ENCODE results near the gene KLK12.

The KLK12 gene

DNA sequence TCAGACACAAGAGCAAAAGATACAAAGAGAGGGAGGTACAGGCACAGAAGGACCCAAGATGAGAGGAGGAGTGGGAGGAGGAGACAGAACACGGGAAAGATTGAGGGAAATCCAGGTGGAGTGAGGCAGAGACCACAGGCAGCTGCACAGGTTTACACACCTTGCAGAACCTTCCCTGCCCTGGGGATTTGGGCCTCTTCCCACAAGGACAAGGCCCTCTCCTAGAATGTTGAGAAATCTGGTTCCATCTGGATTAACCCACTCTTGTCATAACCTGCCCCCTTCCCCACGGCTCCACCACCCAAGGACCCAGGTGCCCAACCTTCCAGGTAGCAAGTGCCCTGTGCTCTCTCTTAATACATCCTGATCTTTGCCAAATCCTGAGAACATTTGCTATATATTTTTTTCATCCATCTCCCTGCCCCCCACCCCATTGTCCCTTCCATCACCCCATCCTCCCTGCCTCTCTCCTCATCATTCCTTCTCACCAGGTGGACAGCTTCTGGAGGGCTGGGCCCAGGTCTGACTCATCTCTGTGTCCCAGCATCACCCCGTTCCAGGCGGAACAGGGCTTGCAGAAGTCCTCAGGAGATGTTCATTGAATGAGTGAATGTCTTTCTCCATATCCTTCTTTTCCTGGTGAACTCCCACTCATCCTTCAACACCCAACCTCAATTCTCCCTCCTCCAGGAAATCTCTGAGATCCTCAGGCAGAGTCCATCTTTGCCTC lies 24.6 kb downstream of the KLK12 start:
- Histone ChIP-seq H4K8ac (ENCODE audit: low read depth, low read length) (no peak overlapping the region), H3K23ac (ENCODE audit: low read length) (no peak overlapping the region), H3K4me1 (ENCODE audit: control insufficient read depth in 1 of 2, insufficient read depth in 2 of 2, low read length in 2 of 2) (peaks cover 0 to 6% of the 10 kb centered on the region in 2 experiments), H2AK5ac (ENCODE audit: low read length) (no peak overlapping the region), H3K9ac (ENCODE audit: low read length) (no peak overlapping the region), H3K36me3 (ENCODE audit: control insufficient read depth in 1 of 2, insufficient read depth in 2 of 2, low read length in 2 of 2) (no peaks in the 10 kb centered on the region), H4K91ac (ENCODE audit: low read depth, low read length) (no peak overlapping the region), H3K4me2 (ENCODE audit: low read length) (no peak overlapping the region), H3K4ac (ENCODE audit: low read depth, low read length) (no peak overlapping the region), H3K9me3 (ENCODE audit: insufficient read depth, low read depth, low read length) (peaks cover 3% of the 10 kb centered on the region), H4K12ac (ENCODE audit: low read depth, low read length) (no peak overlapping the region), H3K79me1 (ENCODE audit: low read length) (no peaks in the 10 kb centered on the region), H3K27ac (ENCODE audit: low read depth, low read length) (no peak overlapping the region), H2AFZ (ENCODE audit: insufficient read depth, low read length, poor library complexity) (no peak overlapping the region), H2BK5ac (ENCODE audit: low read depth, low read length, poor library complexity) (no peak overlapping the region), H3K14ac (ENCODE audit: low read length) (no peak overlapping the region), H3K27me3 (ENCODE audit: insufficient read depth, low read length) (no peaks in the 10 kb centered on the region), H3K18ac (ENCODE audit: low read length) (no peak overlapping the region), H3K4me3 (ENCODE audit: low read depth, low read length) (no peak overlapping the region), H2BK12ac (ENCODE audit: low read length) (no peak overlapping the region), H3K79me2 (ENCODE audit: control insufficient read depth, insufficient read depth, low read length, poor library complexity) (no peaks in the 10 kb centered on the region), H2BK120ac (ENCODE audit: insufficient read depth, low read length, poor library complexity) (no peak overlapping the region)
- WGBS (ENCODE audit: extremely low coverage, insufficient coverage, insufficient read length), result no CpG with 5 or more reads among the region's 4 CpGs
- no peak for DNase-seq

- H3K18ac ChIP-seq (ENCODE audit: low read length), result no peak overlapping the region
- no peaks in the 10 kb centered on the region for H3K27me3 ChIP-seq (ENCODE audit: insufficient read depth, low read length)
- no peak overlapping the region for H3K23ac ChIP-seq (ENCODE audit: low read length)
- no peaks in the 10 kb centered on the region for H3K36me3 ChIP-seq (ENCODE audit: control insufficient read depth in 1 of 2, insufficient read depth in 2 of 2, low read length in 2 of 2)
- H3K14ac ChIP-seq (ENCODE audit: low read length), result no peak overlapping the region
- no peaks in the 10 kb centered on the region for H3K79me2 ChIP-seq (ENCODE audit: control insufficient read depth, insufficient read depth, low read length, poor library complexity)
- H3K79me1 ChIP-seq (ENCODE audit: low read length), result no peaks in the 10 kb centered on the region
- H3K9me3 ChIP-seq (ENCODE audit: insufficient read depth, low read depth, low read length), result peaks cover 3% of the 10 kb centered on the region
- no peak overlapping the region for H3K4me2 ChIP-seq (ENCODE audit: low read length)
- H4K12ac ChIP-seq (ENCODE audit: low read depth, low read length), result no peak overlapping the region
- no peak overlapping the region for H3K9ac ChIP-seq (ENCODE audit: low read length)
- H2AK5ac ChIP-seq (ENCODE audit: low read length), result no peak overlapping the region
- no peak overlapping the region for H4K8ac ChIP-seq (ENCODE audit: low read depth, low read length)
- no peak overlapping the region for H3K4ac ChIP-seq (ENCODE audit: low read depth, low read length)
- H2BK5ac ChIP-seq (ENCODE audit: low read depth, low read length, poor library complexity), result no peak overlapping the region
- DNase-seq, result no peak
- H2AFZ ChIP-seq (ENCODE audit: insufficient read depth, low read length, poor library complexity), result no peak overlapping the region
- no peak overlapping the region for H4K91ac ChIP-seq (ENCODE audit: low read depth, low read length)
- H3K4me3 ChIP-seq (ENCODE audit: low read depth, low read length), result no peak overlapping the region
- no peak overlapping the region for H2BK120ac ChIP-seq (ENCODE audit: insufficient read depth, low read length, poor library complexity)
- no peak overlapping the region for H3K27ac ChIP-seq (ENCODE audit: low read depth, low read length)
- no peak overlapping the region for H2BK12ac ChIP-seq (ENCODE audit: low read length)
- peaks cover 0 to 6% of the 10 kb centered on the region in 2 experiments for H3K4me1 ChIP-seq (ENCODE audit: control insufficient read depth in 1 of 2, insufficient read depth in 2 of 2, low read length in 2 of 2)
- no CpG with 5 or more reads among the region's 19 CpGs for WGBS (ENCODE audit: extremely low coverage, insufficient coverage, insufficient read length)
These were observed 25.5 kb downstream of the KLK12 start for GRCh38 chr19:51009061-51009891.

DNA sequence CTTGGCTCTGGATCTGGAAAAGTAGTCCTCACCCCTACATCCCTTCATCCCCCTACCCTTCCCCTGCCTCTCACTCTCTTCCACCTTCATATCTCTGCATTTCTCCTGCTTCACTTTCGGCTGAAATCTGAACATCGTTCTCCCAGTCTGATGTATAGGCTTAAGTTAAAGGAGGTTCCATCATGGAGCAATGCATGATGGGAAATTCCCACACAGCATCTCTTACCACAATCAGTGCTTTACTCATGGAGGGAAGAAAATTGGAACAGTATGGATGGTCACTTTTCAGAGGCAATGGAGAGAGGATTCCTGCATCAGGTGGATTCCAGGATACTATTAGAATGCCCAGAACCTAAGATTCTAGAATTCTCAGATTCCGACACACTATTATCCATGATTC lies 27.3 kb downstream of the KLK12 start:
- H3K4me2 ChIP-seq (ENCODE audit: low read length), result no peak overlapping the region
- no peak overlapping the region for H3K23ac ChIP-seq (ENCODE audit: low read length)
- H3K4me1 ChIP-seq (ENCODE audit: control insufficient read depth in 1 of 2, insufficient read depth in 2 of 2, low read length in 2 of 2), result peaks cover under 1 to 6% of the 10 kb centered on the region in 2 experiments
- no peak overlapping the region for H3K14ac ChIP-seq (ENCODE audit: low read length)
- H3K9ac ChIP-seq (ENCODE audit: low read length), result no peak overlapping the region
- H4K8ac ChIP-seq (ENCODE audit: low read depth, low read length), result no peak overlapping the region
- peaks cover 3% of the 10 kb centered on the region for H3K9me3 ChIP-seq (ENCODE audit: insufficient read depth, low read depth, low read length)
- H4K91ac ChIP-seq (ENCODE audit: low read depth, low read length), result no peak overlapping the region
- no peak for DNase-seq
- no peak overlapping the region for H2BK12ac ChIP-seq (ENCODE audit: low read length)
- H3K36me3 ChIP-seq (ENCODE audit: control insufficient read depth in 1 of 2, insufficient read depth in 2 of 2, low read length in 2 of 2), result no peaks in the 10 kb centered on the region
- H3K18ac ChIP-seq (ENCODE audit: low read length), result no peak overlapping the region
- no peak overlapping the region for H2BK5ac ChIP-seq (ENCODE audit: low read depth, low read length, poor library complexity)
- H4K12ac ChIP-seq (ENCODE audit: low read depth, low read length), result no peak overlapping the region
- H3K4ac ChIP-seq (ENCODE audit: low read depth, low read length), result no peak overlapping the region
- H3K27me3 ChIP-seq (ENCODE audit: insufficient read depth, low read length), result no peaks in the 10 kb centered on the region
- no peak overlapping the region for H2AFZ ChIP-seq (ENCODE audit: insufficient read depth, low read length, poor library complexity)
- no peaks in the 10 kb centered on the region for H3K79me1 ChIP-seq (ENCODE audit: low read length)
- H3K27ac ChIP-seq (ENCODE audit: low read depth, low read length), result no peak overlapping the region
- H2AK5ac ChIP-seq (ENCODE audit: low read length), result no peak overlapping the region
- no CpG with 5 or more reads among the region's 3 CpGs for WGBS (ENCODE audit: extremely low coverage, insufficient coverage, insufficient read length)
- H2BK120ac ChIP-seq (ENCODE audit: insufficient read depth, low read length, poor library complexity), result no peak overlapping the region
- H3K79me2 ChIP-seq (ENCODE audit: control insufficient read depth, insufficient read depth, low read length, poor library complexity), result no peaks in the 10 kb centered on the region
- H3K4me3 ChIP-seq (ENCODE audit: low read depth, low read length), result no peak overlapping the region

- no peak overlapping the region for H3K27ac ChIP-seq (ENCODE audit: low read depth, low read length)
- no peak overlapping the region for H2BK5ac ChIP-seq (ENCODE audit: low read depth, low read length, poor library complexity)
- no peak overlapping the region for H2BK120ac ChIP-seq (ENCODE audit: insufficient read depth, low read length, poor library complexity)
- H4K12ac ChIP-seq (ENCODE audit: low read depth, low read length), result no peak overlapping the region
- peaks cover 7 to 12% of the 10 kb centered on the region in 2 experiments for H3K4me1 ChIP-seq (ENCODE audit: control insufficient read depth in 1 of 2, insufficient read depth in 2 of 2, low read length in 2 of 2)
- H3K27me3 ChIP-seq (ENCODE audit: insufficient read depth, low read length), result no peaks in the 10 kb centered on the region
- H2AK5ac ChIP-seq (ENCODE audit: low read length), result no peak overlapping the region
- no CpG with 5 or more reads among the region's 8 CpGs for WGBS (ENCODE audit: extremely low coverage, insufficient coverage, insufficient read length)
- H3K79me1 ChIP-seq (ENCODE audit: low read length), result no peaks in the 10 kb centered on the region
- no peak overlapping the region for H3K4ac ChIP-seq (ENCODE audit: low read depth, low read length)
- no peaks in the 10 kb centered on the region for H3K79me2 ChIP-seq (ENCODE audit: control insufficient read depth, insufficient read depth, low read length, poor library complexity)
- H3K4me3 ChIP-seq (ENCODE audit: low read depth, low read length), result no peak overlapping the region
- H3K9ac ChIP-seq (ENCODE audit: low read length), result no peak overlapping the region
- peaks cover 3% of the 10 kb centered on the region for H3K9me3 ChIP-seq (ENCODE audit: insufficient read depth, low read depth, low read length)
- no peak overlapping the region for H4K8ac ChIP-seq (ENCODE audit: low read depth, low read length)
- H3K4me2 ChIP-seq (ENCODE audit: low read length), result no peak overlapping the region
- H2BK12ac ChIP-seq (ENCODE audit: low read length), result no peak overlapping the region
- H4K91ac ChIP-seq (ENCODE audit: low read depth, low read length), result no peak overlapping the region
- no peak overlapping the region for H3K18ac ChIP-seq (ENCODE audit: low read length)
- H3K14ac ChIP-seq (ENCODE audit: low read length), result no peak overlapping the region
- no peak overlapping the region for H2AFZ ChIP-seq (ENCODE audit: insufficient read depth, low read length, poor library complexity)
- H3K36me3 ChIP-seq (ENCODE audit: control insufficient read depth in 1 of 2, insufficient read depth in 2 of 2, low read length in 2 of 2), result no peaks in the 10 kb centered on the region
- DNase-seq, result no peak
- no peak overlapping the region for H3K23ac ChIP-seq (ENCODE audit: low read length)
These were observed 28.4 kb downstream of the KLK12 start for GRCh38 chr19:51006406-51006805.

Data from trophoblast cell (in vitro differentiated cells and primary cell).